ENCODE results near the gene LIN28B.
"Not testable (repeated sequence)": the region's sequence is repeated elsewhere in the genome, so short reads cannot be mapped to it uniquely, and the experiment has no call there.

Gene LIN28B

GRCh38 chr6:104957301-104958177 lies 632 bp downstream of the LIN28B start:
- no peak for DNase-seq

- DNase-seq, result no peak
These were observed 1.5 kb downstream of the LIN28B start for GRCh38 chr6:104958178-104959025.

GRCh38 chr6:104959026-104959858 lies 2.3 kb downstream of the LIN28B start:
- no peak for DNase-seq

- DNase-seq, result no peak
These were observed 12.2 kb downstream of the LIN28B start for GRCh38 chr6:104969108-104969507.

DNA sequence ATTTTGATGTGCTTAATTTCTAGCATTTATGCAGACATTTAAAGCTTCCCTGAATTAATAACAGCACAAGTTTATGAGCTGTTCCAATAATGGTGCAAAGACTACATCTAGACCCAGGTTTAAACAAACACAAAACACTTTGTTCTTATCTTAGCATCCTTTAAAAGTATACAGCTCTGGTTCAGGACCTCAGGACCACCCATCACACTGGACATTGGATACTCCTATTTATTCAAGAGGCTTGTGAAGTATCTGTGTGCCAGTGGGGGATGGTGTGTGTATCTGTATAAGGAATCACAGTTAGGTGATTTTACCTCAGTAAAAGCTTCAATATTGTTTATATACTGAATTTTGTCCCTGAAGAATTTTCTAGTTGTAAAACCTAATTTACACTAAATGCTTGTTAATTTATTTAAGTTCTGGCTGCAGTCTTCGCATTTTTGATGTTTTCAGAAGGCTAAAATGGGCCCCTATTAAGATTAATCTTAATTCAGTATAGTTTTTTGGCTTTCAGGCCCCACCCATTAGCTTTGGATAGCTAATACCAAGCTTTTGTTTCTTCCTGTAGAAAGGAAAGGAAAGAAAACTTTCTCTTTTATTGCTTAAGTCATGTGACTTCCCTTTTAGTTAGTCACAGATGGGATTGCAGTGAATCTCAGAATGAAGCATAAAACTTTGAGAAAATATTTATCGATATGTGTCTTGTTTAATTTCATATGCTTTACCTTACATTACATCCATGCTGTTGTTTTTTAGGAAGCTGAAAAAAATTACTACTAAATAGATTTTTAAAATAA lies 13.1 kb downstream of the LIN28B start:
- no peak for DNase-seq

DNA sequence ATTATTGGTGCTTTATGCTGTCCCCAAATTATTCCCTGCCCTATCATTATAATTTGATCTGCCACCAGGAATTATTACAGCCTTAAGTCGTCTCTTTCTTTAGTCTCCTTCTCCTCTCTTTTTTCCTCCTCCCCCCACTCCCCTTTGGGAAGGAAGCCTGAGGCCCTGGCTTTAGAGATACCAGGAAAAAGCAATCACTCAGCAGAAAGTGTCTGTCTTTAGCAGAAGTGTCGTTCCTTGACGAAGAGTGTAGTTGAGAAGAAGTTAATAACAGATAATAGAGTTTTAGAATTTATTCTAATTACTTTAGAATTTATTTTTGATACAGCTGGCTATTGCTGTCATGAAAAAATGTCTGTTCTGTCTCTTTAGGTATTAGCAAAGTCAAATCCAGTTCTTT lies 16.5 kb downstream of the LIN28B start:
- DNase-seq, result no peak

DNA sequence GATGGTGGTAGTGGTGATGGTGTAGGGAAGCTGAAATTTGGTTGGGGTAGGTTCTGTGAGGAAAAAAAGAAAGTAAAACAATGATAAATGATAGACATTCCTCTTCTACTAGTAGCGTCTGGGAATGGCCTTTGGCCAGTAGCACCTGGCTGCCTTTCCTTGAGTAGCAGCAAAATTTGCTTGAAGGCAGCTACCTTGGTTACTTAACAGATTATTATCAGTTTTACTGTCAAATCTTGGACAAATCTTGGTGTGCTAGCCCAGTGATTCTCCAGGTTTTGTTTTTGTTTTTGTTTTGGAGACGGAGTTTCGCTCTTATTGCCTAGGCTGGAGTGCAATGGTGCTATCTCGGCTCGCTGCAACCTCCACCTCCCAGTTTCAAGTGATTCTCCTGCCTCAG lies 26.4 kb downstream of the LIN28B start:
- DNase-seq, result no peak

- no peak for DNase-seq
These were observed 26.9 kb downstream of the LIN28B start for GRCh38 chr6:104983776-104984175.

DNA sequence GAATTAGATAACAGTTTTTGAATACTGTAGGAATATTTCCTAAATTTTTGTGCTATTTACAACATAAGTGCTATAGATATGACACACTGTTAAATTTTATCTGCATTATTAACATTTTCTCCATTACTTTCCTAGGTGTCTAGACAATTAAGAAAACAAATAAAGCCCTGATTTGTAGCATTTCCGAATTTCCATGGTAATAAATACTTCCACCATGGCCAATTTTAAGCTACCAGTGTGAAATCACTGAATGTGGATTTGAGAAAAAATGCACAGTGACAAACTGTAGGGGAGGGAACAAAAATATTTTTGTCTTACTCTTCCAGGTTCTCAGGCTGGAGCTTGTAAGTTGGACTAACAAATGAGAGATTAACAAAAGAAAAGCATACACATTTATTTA lies 27.9 kb downstream of the LIN28B start:
- no peak for DNase-seq

DNA sequence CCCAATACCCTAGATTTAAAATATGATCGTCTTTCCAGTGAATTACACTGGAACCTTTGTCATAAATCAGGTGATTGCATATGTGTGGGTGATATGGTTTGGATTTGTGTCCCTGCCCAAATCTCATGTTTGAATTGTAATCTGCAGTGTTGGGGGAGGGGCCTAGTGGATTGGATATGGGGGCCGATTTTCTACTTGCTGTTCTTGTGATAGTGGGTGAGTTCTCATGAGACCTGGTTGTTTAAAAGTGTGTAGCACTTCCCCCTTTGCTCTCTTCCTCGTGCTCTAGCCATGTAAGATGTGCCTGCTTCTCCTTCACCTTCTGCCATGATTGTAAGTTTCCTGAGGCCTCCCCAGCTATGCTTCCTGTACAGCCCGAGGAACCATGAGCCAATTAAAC lies 29.0 kb downstream of the LIN28B start:
- not testable (repeated sequence) for DNase-seq

DNA sequence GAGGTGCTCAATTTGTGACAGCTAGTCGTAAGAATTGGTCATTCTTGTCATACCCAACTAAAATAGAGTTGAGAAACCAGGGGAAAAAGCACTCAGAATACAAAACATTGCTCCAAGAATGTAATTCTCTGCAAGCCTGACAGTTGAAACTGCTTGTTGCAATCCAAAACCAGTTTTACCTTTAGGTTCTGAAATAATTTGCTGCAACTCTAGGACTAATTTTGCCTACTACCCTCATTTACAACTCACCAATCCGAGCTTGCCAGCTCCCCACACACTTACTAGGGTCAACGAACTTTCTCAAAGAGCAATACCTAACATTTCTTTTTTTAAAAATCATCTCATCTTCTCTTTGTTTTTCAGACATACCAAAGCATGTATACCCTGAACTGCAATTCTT lies 29.7 kb downstream of the LIN28B start:
- no peak for DNase-seq

GRCh38 chr6:104987218-104987617 lies 30.3 kb downstream of the LIN28B start:
- DNase-seq, result no peak

DNA sequence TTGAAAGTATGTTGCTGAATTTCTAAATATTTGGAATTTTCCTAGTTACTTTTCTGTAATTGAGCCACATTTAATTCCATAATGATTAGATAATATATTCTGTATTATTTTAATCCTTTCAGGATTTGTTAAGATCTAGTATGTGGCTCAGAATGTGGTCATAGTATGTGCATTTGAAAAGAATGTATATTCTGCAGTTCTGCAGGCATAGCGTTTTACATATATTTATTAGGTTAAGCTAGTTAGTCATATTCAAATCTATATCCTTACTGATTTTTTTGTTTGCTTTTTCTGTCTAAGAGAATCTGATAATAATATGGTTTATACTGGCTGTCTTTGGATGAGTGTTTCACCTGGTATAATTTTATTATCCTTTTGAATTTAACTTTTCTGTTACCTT lies 33.2 kb downstream of the LIN28B start:
- DNase-seq, result no peak

DNA sequence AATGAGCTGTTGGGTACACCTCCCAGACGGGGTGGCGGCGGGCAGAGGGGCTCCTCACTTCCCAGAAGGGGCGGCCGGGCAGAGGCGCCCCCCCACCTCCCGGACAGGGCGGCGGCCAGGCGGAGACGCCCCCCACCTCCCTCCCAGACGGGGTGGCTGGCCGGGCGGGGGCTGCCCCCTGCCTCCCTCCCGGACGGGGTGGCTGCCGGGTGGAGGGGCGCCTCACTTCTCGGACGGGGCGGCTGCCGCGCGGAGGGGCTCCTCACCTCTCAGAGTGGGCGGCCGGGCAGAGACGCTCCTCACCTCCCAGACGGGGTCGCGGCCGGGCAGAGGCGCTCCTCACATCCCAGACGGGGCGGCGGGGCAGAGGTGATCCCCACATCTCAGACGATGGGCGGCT lies 34.2 kb downstream of the LIN28B start:
- not testable (repeated sequence) for DNase-seq

GRCh38 chr6:104993576-104993975 lies 36.7 kb downstream of the LIN28B start:
- DNase-seq, result not testable (repeated sequence)

DNA sequence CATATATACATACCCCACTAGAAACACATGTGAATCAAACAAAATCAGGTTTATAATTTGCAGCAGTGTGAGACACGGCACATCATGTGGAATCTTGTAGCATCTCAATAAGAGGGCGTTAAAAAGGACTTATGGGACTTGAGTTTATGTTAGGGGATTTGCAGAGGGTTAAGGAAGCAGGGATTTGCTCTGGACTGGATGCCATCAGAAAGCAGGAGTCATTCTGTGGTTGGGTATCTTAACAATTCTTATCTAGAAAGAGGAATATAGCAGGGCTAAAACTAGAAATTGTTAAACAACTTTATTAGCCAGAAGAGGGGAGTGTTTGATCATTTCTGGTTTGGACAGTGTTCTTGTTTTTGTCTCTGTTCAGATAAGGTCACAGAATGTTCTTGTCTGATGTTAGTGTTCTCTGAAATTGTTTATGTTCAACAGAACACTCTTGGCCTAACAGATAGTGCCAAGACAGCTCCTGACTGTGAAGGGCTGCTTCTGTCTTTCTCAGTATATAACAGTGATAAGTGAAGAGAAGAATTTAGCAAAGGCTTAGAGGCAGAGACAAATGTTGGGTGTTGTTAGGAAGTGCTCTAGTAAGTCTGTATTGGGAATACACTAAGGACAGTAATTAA lies 39.2 kb downstream of the LIN28B start:
- DNase-seq, result no peak

GRCh38 chr6:105001063-105001462 lies 44.2 kb downstream of the LIN28B start:
- DNase-seq, result no peak

- no peak for DNase-seq
These were observed 45.0 kb downstream of the LIN28B start for GRCh38 chr6:105001906-105002305.

DNA sequence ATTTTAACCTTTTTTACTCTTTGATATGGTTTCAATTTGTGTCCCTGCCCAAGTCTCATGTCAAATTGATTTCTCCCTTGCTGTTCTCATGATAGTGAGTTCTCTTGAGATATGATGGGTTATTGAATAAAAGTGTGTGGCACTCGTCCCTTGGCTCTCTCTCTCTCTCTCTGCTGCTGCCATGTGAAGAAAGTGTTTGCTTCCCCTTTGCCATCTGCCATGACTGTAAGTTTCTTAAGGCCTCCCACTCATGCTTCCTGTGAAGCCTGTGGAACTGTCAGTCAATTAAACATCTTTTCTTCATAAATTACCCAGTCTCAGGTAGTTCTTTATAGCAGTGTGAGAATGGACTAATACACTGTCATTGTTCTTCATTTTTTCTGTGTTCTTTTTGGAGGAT lies 48.5 kb downstream of the LIN28B start:
- no peak for DNase-seq

- not testable (repeated sequence) for DNase-seq
These were observed 56.6 kb downstream of the LIN28B start for GRCh38 chr6:105013459-105013858.

- no peak for DNase-seq
These were observed 57.5 kb downstream of the LIN28B start for GRCh38 chr6:105014448-105014847.

GRCh38 chr6:105014954-105015353 lies 58.0 kb downstream of the LIN28B start:
- DNase-seq, result no peak
